Nephron (organoid): ENCODE measurements around the gene C9orf72.

ENCODE experiments used
- H3K27ac Mint-ChIP-seq, 3 experiments: 2 replicates each; pipeline ENCODE4 v1.8.0; 2020; ENCODE audit warnings: mixed read lengths in 3 of 3, mild to moderate bottlenecking in 2 of 3, moderate library complexity in 1 of 3
- H3K27me3 Mint-ChIP-seq: 2 replicates; pipeline ENCODE4 v1.8.0; 2021; ENCODE audit warnings: low read depth, mild to moderate bottlenecking, moderate library complexity, mixed read lengths
- H3K36me3 Mint-ChIP-seq: 2 replicates; pipeline ENCODE4 v1.8.0; 2020; ENCODE audit warnings: low read depth, mixed read lengths
- H3K4me1 Mint-ChIP-seq: 2 replicates; pipeline ENCODE4 v1.8.0; 2020; ENCODE audit warnings: mixed read lengths
- H3K4me3 Mint-ChIP-seq, 3 experiments: 2 replicates each; pipeline ENCODE4 v1.8.0; 2020; ENCODE audit warnings: mild to moderate bottlenecking in 3 of 3, mixed read lengths in 3 of 3, moderate library complexity in 2 of 3
- H3K9me3 Mint-ChIP-seq: 2 replicates; pipeline ENCODE4 v1.8.0; 2020; ENCODE audit warnings: mixed read lengths
- CTCF ChIP-seq, 3 experiments: fragments of 200-600 bp; sonication (generic); IDR thresholded peaks; one replicate each; pipeline ENCODE4 v1.5.0; 2021; ENCODE audit warnings: antibody characterized with exemption in 3 of 3; ENCODE audit not compliant: unreplicated experiment in 3 of 3

Gene C9orf72

GRCh38 chr9:27599102-27599869 lies 26.0 kb upstream of the C9orf72 start:
- H3K4me1 Mint-ChIP-seq, result peaks cover 14% of the 10 kb centered on the region
- H3K4me3 Mint-ChIP-seq, result no peak overlapping the region
- no peak for TF ChIP-seq CTCF (IDR thresholded peaks at IDR 0.05; ENCODE audit: unreplicated experiment in 3 of 3)
- no peaks in the 10 kb centered on the region for H3K9me3 Mint-ChIP-seq
- no peaks in the 10 kb centered on the region for H3K27me3 Mint-ChIP-seq
- no peaks in the 10 kb centered on the region for H3K36me3 Mint-ChIP-seq
- no peak overlapping the region for H3K27ac Mint-ChIP-seq

DNA sequence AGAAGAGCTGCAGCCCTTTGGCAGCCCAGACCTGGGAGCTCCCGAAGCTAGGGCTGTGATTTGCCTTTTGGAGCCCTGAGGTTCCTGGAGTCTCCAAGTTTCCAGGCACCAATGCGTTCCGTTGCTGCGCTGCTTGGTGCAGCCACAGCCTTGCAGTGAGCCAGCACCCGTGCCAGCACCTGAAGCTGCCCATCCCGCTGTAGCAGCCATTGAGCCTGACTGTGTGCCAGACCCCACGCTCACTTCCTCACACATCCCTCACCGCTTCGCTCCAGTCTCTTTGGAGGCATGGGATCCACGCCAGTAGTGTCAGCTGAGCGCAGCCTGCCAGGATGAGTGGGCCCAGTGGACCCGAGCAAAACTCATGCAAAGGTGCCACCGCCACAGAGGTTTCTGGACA lies 22.5 kb upstream of the C9orf72 start:
- no peaks in the 10 kb centered on the region for H3K27me3 Mint-ChIP-seq
- H3K9me3 Mint-ChIP-seq, result no peaks in the 10 kb centered on the region
- H3K4me1 Mint-ChIP-seq, result peaks cover 4% of the 10 kb centered on the region
- no peak overlapping the region for H3K4me3 Mint-ChIP-seq
- no peak overlapping the region for H3K27ac Mint-ChIP-seq
- no peaks in the 10 kb centered on the region for H3K36me3 Mint-ChIP-seq
- no peak for TF ChIP-seq CTCF (IDR thresholded peaks at IDR 0.05; ENCODE audit: unreplicated experiment in 3 of 3)

DNA sequence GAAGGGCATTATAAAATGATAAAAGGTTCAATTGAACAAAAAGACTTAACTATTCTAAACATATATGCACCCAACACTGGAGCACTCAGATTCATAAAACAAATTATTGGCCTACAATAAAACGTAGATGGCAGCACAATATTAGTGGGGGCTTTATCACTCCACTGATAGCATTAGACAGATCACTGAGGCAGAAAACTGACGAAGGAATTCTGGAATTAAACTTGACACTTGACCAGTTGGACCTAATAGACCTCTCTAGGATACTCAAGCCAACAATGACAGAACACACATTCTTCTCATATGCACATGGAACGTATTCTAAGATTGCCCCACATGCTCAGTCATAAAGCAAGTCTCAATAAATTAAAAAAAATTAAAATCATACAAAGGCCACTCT lies 18.4 kb upstream of the C9orf72 start:
- Mint-ChIP-seq H3K27me3 (no peaks in the 10 kb centered on the region), H3K27ac (no peak overlapping the region), H3K9me3 (no peaks in the 10 kb centered on the region), H3K4me3 (no peak overlapping the region), H3K4me1 (no peaks in the 10 kb centered on the region), H3K36me3 (no peaks in the 10 kb centered on the region)
- no peak for TF ChIP-seq CTCF (IDR thresholded peaks at IDR 0.05; ENCODE audit: unreplicated experiment in 3 of 3)

GRCh38 chr9:27591093-27591492 lies 17.8 kb upstream of the C9orf72 start:
- Mint-ChIP-seq H3K27me3 (no peaks in the 10 kb centered on the region), H3K36me3 (no peaks in the 10 kb centered on the region), H3K4me1 (no peaks in the 10 kb centered on the region), H3K4me3 (no peak overlapping the region), H3K9me3 (no peaks in the 10 kb centered on the region), H3K27ac (no peak overlapping the region)
- no peak for TF ChIP-seq CTCF (IDR thresholded peaks at IDR 0.05; ENCODE audit: unreplicated experiment in 3 of 3)

- no peaks in the 10 kb centered on the region for H3K36me3 Mint-ChIP-seq
- no peaks in the 10 kb centered on the region for H3K27me3 Mint-ChIP-seq
- H3K4me1 Mint-ChIP-seq, result no peaks in the 10 kb centered on the region
- H3K9me3 Mint-ChIP-seq, result no peaks in the 10 kb centered on the region
- no peak overlapping the region for H3K4me3 Mint-ChIP-seq
- TF ChIP-seq CTCF (IDR thresholded peaks at IDR 0.05; ENCODE audit: unreplicated experiment in 3 of 3), result no peak
- H3K27ac Mint-ChIP-seq, result no peak overlapping the region
Measured at GRCh38 chr9:27590651-27591050, 17.4 kb upstream of the C9orf72 start.

DNA sequence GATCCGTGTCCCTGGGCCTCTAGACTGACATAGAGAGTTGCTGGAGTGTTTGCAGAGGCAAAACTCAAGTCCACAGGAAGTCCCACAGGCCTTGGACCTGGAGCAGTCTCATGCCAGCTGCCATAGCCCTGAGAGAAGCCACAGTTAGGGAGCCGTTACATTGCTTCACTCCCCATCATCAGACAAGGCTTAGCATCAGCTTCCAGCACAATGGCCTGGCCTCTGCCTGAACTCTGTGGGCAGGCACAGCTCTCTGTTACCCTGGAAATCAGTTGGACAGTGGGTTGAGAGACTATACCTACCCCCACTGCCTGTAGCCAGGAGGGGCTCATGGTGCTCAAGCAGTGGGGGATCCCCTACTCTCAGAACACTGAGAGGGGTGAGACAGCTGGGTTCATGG lies 16.2 kb upstream of the C9orf72 start:
- H3K27me3 Mint-ChIP-seq, result no peaks in the 10 kb centered on the region
- H3K27ac Mint-ChIP-seq, result no peak overlapping the region
- H3K9me3 Mint-ChIP-seq, result no peaks in the 10 kb centered on the region
- H3K4me3 Mint-ChIP-seq, result no peak overlapping the region
- TF ChIP-seq CTCF (IDR thresholded peaks at IDR 0.05; ENCODE audit: unreplicated experiment in 3 of 3), result no peak
- no peaks in the 10 kb centered on the region for H3K36me3 Mint-ChIP-seq
- no peaks in the 10 kb centered on the region for H3K4me1 Mint-ChIP-seq
